Sigmoid colon (tissue), 7 donors: ENCODE data around the gene CC2D2A. TPM values are rescaled to one million over a fixed set of nuclear protein-coding genes. Genes with fewer than 3 reads are reported as not detected.
A peak's percentile ranks its signal among the peaks of the same experiment; 100 is the strongest.

Experiments used
- DNase-seq: peaks from one replicate; pipeline ENCODE4 v3.0.0-alpha.2; 2019
- H3K27ac ChIP-seq, 4 donors: fragments of 200-600 bp; sonication (generic); one replicate each; pipeline ENCODE4 v1.5.1; 2016 to 2019; ENCODE audit warnings: mild to moderate bottlenecking in 1 of 4
- H3K27me3 ChIP-seq, 3 donors: fragments of 200-600 bp; sonication (generic); one replicate each; pipeline ENCODE4 v1.5.1; 2019; ENCODE audit warnings: mild to moderate bottlenecking in 1 of 3
- H3K36me3 ChIP-seq, 4 donors: fragments of 200-600 bp; sonication (generic); one replicate each; pipeline ENCODE4 v1.5.1; 2016 to 2019
- H3K4me1 ChIP-seq, 4 donors: fragments of 200-600 bp; sonication (generic); one replicate each; pipeline ENCODE4 v1.5.1; 2017 to 2019
- H3K4me3 ChIP-seq, 4 donors: fragments of 200-600 bp; sonication (generic); one replicate each; pipeline ENCODE4 v1.5.1; 2017 to 2019; ENCODE audit warnings: mild to moderate bottlenecking in 2 of 4, moderate library complexity in 1 of 4
- H3K9me3 ChIP-seq, 4 donors: fragments of 200-600 bp in 3 of 4; sonication (generic) in 3 of 4; one replicate each; pipeline versions ENCODE4 v1.5.1 to v1.6.1; 2013 to 2019
- CTCF ChIP-seq, 4 experiments: fragments of 450-650 bp in 3 of 4; fragments of 200-600 bp in 1 of 4; IDR thresholded peaks; one replicate each; pipeline ENCODE4 v1.5.1; 2016 to 2019; ENCODE audit warnings: antibody characterized with exemption in 4 of 4, mild to moderate bottlenecking in 3 of 4, moderate library complexity in 2 of 4
- EP300 ChIP-seq, 4 donors: sonication (generic); formaldehyde crosslinking; IDR thresholded peaks; one replicate each; pipeline ENCODE4 v1.6.1; 2017; ENCODE audit warnings: antibody characterized with exemption in 4 of 4
- POLR2A ChIP-seq, 2 donors: fragments of 450-650 bp; IDR thresholded peaks; one replicate each; pipeline ENCODE4 v1.6.1; 2016; ENCODE audit warnings: antibody characterized with exemption in 2 of 2, mild to moderate bottlenecking in 2 of 2, moderate library complexity in 2 of 2
- POLR2AphosphoS5 ChIP-seq, 4 donors: sonication (generic); formaldehyde crosslinking; IDR thresholded peaks; one replicate each; pipeline ENCODE4 v1.6.1; 2017; ENCODE audit warnings: antibody characterized with exemption in 4 of 4
- WGBS, 2 donors: extraction: QIAGEN DNeasy Blood & Tissue Kit; methylation state at CpG; one replicate each; pipeline ENCODE4 v1.1.7; 2013; 5-methylcytosine and 5-hydroxymethylcytosine counted together
- intact Hi-C: fragments of 100-400 bp; cut with DNase I; formaldehyde crosslinking; loops from one replicate; pipeline ENCODE4 v1.15.1; 2023
- polyA plus RNA-seq, 3 donors: library from polyadenylated mRNA; stranded (reverse); fragments of 200-250 nt; gene quantifications; one replicate each; pipeline ENCODE4 v1.2.3, GENCODE V29; 2013
- total RNA-seq, 4 donors: library from RNA; depleted of rRNA; stranded (reverse); fragments of >200 nt; gene quantifications; one replicate each; pipeline ENCODE4 v1.1.0, GENCODE V29; 2016
- donor health status: healthy with polysubstance abuse.
- donor health status: Bipolar disorder and iron deficiency.
- donor health status: healthy.

Gene CC2D2A
- total and polyA plus RNA-seq, 7 donors: 2.5 to 113 (median 41.0) TPM

- no peak overlapping the region for H3K4me3 ChIP-seq
- 8% methylated on average over 1 of the region's 1 CpG for WGBS, 2 donors
- intact Hi-C loops: loop anchor here (10.0 kb wide), 2 partner anchors 447 to 1797 kb away; partner anchors contain the start of gene CPEB2
- peaks cover 0 to 25% (median 21%) of the 10 kb centered on the region in 4 donors for H3K4me1 ChIP-seq
- no peaks in the 10 kb centered on the region for H3K9me3 ChIP-seq
- no peaks in the 10 kb centered on the region for H3K27me3 ChIP-seq
- H3K36me3 ChIP-seq: no peaks in the 10 kb centered on the region
- H3K27ac ChIP-seq: peak overlapping the region; percentile 45 to 71 (median 65)
- no peak for DNase-seq
- no peak for TF ChIP-seq EP300 (IDR thresholded peaks at IDR 0.05)
- no peak for TF ChIP-seq CTCF (IDR thresholded peaks at IDR 0.05)
- TF ChIP-seq POLR2AphosphoS5 (IDR thresholded peaks at IDR 0.05): no peak
Observed at GRCh38 chr4:15451181-15451865, 18.4 kb upstream of the CC2D2A start.

- Histone ChIP-seq H3K9me3 (no peaks in the 10 kb centered on the region), H3K4me1 (peaks cover 0 to 28% (median 24%) of the 10 kb centered on the region in 4 donors), H3K36me3 (no peaks in the 10 kb centered on the region), H3K27me3 (no peaks in the 10 kb centered on the region), H3K4me3 (no peak overlapping the region), H3K27ac (peak overlapping the region; percentile 45 to 71 (median 65))
- 68 to 72% methylated on average over 4 of the region's 4 CpGs for WGBS, 2 donors
- intact Hi-C loops: loop anchor here (10.0 kb wide), 2 partner anchors 447 to 1797 kb away; partner anchors contain the start of gene CPEB2
- no peak for TF ChIP-seq CTCF (IDR thresholded peaks at IDR 0.05)
- TF ChIP-seq POLR2AphosphoS5 (IDR thresholded peaks at IDR 0.05): peak in 2 of 4 donors; percentile 11 to 12
- peak; percentile 66 for DNase-seq
Observed at GRCh38 chr4:15451866-15452765, 17.6 kb upstream of the CC2D2A start.

GRCh38 chr4:15455290-15455689, 14.4 kb upstream of the CC2D2A start:
- Histone ChIP-seq H3K27me3 (no peaks in the 10 kb centered on the region), H3K4me3 (no peak overlapping the region), H3K4me1 (peaks cover 0 to 43% (median 29%) of the 10 kb centered on the region in 4 donors), H3K36me3 (no peaks in the 10 kb centered on the region), H3K27ac (peak overlapping the region in 2 of 4 donors; percentile 36 to 70), H3K9me3 (no peaks in the 10 kb centered on the region)
- intact Hi-C loops: loop anchor here (10.0 kb wide), 2 partner anchors 450 to 1800 kb away; partner anchors contain the start of gene CPEB2
- DNase-seq: peak; percentile 89
- WGBS, 2 donors: 83 to 84% methylated on average over 3 of the region's 3 CpGs
- TF ChIP-seq POLR2A (IDR thresholded peaks at IDR 0.05) (no peak), POLR2AphosphoS5 (IDR thresholded peaks at IDR 0.05) (peak; percentile 18 to 39 (median 34)), EP300 (IDR thresholded peaks at IDR 0.05) (no peak), CTCF (IDR thresholded peaks at IDR 0.05) (no peak)

GRCh38 chr4:15457406-15458201, 12.1 kb upstream of the CC2D2A start:
- no peak for DNase-seq
- intact Hi-C loops: loop anchor here (1.0 to 10.0 kb wide), 4 partner anchors 219 to 1803 kb away; partner anchors contain the start of gene CPEB2
- H3K36me3 ChIP-seq: no peaks in the 10 kb centered on the region
- peak overlapping the region; percentile 29 to 61 (median 42) for H3K27ac ChIP-seq
- no peak overlapping the region for H3K4me3 ChIP-seq
- H3K4me1 ChIP-seq: peaks cover 0 to 21% (median 9%) of the 10 kb centered on the region in 4 donors
- TF ChIP-seq POLR2AphosphoS5 (IDR thresholded peaks at IDR 0.05): no peak
- TF ChIP-seq EP300 (IDR thresholded peaks at IDR 0.05): no peak
- TF ChIP-seq CTCF (IDR thresholded peaks at IDR 0.05): peak; percentile 52 to 76 (median 64)
- TF ChIP-seq POLR2A (IDR thresholded peaks at IDR 0.05): no peak
- no peaks in the 10 kb centered on the region for H3K9me3 ChIP-seq
- WGBS, 2 donors: 26 to 34% methylated on average over 7 of the region's 7 CpGs
- H3K27me3 ChIP-seq: no peaks in the 10 kb centered on the region
